HG02970 (cell line): Measurements from ENCODE around the gene GPR137B.

Experiments used
- ATAC-seq: cut with Tn5 transposase; IDR thresholded peaks from one replicate; pipeline ENCODE4 v1.9.1; 2021; ENCODE audit warnings: mild to moderate bottlenecking, moderate library complexity, moderate number of reproducible peaks; ENCODE audit not compliant: unreplicated experiment, low FRiP score

GPR137B gene

DNA sequence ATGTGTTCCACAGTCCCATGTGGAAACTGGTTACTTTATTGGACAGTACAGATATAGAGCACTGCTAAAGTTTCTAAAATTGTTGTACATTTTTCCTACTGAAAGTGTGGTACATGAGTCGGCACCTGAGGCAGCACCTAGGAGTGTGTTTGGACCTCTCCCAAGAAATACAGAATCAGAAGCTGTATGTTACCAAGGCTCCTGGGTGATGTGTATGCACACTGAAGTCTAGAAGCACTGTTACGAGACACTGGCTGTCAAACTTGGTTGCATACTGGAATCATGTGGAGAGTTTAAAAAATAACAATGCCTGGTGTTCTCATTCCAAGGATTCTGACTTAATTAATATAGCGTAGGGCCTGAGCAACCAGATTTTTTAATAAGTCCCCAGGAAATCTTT lies 92.8 kb downstream of the GPR137B start:
- ATAC-seq: no peak

DNA sequence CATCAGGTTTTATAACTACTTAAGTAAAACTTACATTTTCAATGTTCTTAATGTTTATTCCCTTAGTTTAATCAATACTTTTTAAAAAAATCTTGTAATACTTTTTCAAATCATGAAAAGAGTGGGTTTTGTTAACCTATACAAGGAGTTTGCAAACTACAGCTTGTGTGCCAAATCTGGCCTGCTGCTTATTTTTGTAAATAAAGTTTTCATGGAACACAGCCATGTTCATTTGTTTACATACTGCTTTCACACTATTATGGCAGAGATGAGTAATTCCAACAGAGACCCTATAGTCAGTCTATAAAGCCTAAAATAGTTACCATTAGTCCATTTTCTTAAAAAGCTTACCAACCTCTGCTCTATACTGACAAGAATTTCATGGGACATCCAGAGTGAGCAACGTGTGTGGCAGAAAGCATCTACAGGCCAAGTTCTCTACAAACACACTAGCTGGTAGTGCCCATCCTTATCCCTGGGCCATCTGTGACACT lies 96.8 kb downstream of the GPR137B start:
- ATAC-seq: no peak

DNA sequence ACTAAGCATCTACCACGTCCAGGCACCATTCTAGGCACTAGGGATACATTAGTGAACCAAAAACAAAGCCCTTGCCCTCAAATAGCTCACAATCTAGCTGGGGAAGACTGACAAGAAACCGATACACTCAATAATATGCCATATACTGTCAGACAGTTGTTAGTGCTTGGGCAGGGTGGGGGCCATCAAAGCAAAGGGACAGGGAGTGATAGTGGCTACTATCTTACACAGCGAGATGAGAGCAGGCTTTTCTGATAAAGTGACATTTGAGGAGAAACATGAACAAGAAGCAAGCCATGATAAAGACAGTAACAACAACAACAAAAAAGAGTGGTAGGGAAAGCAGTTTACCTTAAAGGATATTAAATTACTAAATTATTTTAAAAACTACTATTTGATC lies 98.3 kb downstream of the GPR137B start:
- ATAC-seq: no peak

DNA sequence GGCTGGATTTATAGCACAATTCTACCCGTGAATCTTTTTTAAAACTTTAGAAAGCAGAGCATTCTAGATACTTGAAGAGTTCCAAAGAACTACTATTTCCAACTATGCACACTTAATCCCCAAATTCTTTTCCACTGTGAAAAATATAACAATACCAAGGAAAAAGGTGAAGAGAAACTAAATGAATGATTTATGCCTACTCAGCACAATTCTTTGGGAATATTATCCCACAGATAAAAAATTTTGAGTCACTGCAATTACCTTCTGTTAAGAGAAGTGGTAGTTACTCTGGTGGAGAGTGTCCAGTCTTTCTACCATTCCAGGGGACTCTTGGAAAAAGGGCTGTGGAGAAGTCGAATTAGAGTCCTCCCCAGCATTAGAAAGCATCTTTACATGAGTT lies 100.2 kb downstream of the GPR137B start:
- ATAC-seq: no peak

DNA sequence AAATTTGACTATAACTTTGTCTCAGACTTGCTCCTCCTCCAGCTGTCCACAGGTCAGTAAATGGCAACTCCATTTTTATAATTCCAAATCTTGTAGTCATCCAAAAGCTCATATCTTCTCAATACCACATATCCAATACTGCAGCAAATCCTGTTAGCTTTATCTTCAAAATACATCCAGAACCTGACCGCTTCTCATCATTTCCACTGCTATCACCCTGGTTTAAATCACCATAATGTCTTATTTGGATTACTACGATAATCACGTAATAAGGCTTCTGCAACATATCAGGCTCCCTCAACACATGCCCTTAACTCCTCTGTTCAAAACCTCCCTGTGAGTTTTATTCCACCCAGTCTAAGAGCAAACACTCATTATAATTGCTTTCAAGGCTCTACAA lies 104.9 kb downstream of the GPR137B start:
- no peak for ATAC-seq

DNA sequence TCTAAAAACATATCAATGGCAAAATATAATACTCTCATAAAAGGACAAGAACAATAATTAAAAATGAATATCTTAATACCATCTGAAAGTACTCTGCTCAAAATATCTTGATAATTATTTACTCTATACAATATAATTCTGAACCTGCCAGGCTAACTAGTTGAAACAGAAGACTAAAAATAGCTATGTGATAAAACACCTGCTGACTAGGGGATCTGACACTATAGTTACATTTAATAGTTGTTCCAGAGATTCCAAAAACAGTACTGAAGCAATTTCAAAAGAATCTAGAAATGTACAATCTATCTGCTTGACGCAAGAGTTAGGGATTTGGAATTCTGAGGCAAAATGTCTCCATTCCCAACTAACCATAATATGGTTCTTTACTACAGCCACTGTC lies 109.2 kb downstream of the GPR137B start:
- ATAC-seq: no peak

DNA sequence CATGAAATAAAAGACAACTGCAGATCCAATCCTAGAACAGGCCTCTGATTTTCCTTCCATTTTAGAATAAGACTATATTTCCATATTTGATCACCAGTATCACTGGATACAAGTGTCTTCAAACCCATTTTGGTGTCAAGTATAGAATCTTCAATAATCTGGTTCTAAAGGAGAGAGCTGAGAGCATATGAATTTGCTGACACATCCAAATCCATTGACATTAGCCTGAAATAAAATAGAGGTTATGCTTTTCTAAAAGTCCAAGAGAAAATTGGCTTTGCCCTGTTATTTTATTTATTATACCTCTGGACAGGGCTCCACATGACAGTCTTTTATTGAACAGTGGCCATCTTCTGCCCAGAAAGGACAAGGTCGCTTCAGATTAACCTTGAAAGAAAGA lies 110.8 kb downstream of the GPR137B start:
- no peak for ATAC-seq

DNA sequence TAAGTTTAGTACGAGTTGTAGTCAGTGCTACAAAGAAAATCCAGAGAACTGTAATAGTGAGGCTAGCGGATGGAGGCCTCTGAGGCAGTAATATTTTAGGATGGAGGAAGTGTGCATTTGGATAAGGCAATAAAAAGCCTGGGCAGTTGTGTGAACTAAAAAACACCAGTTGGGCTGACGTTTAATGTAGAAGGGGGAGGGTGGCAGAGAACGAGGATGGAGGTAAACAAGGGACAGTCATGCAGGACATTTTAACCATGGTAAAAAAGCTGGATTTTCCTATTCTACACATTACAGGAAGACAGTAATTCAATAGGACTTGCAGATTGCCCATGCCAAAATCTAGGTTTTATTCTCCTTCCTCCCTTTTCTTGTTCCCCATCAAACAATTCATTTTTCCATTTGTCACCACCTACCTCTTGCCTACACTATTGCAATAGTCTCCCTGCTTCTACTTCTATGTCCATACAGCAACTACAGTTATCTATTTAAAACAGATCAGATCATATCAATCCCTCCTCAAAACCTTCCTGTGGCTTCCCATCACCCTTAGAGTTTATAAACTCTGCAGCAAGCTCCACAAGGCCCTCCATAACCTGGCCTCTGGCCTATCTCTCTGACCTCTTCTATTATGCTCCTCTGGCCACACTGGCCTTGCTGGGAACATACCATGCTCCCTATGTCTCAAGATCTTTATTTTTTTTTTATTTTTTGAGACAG lies 111.7 kb downstream of the GPR137B start:
- no peak for ATAC-seq

DNA sequence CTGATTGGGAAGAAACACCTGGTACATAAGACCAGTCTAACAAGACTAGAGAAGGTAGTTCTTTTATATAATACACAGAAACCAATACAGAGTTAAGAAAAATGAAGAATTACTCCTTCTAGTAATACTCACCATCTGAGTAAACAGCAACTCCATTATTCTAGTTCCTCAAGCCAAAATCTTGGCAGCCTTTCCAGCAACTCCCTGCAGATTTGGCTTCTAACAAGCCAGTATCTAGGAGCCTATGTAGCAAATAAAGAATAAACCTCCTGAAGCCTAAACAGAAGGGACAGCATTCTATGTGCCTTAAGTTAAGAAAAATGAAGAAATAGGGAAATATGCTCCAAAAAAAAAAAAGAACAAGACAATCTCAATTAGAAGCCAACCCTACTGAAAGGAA lies 114.9 kb downstream of the GPR137B start:
- ATAC-seq: no peak

DNA sequence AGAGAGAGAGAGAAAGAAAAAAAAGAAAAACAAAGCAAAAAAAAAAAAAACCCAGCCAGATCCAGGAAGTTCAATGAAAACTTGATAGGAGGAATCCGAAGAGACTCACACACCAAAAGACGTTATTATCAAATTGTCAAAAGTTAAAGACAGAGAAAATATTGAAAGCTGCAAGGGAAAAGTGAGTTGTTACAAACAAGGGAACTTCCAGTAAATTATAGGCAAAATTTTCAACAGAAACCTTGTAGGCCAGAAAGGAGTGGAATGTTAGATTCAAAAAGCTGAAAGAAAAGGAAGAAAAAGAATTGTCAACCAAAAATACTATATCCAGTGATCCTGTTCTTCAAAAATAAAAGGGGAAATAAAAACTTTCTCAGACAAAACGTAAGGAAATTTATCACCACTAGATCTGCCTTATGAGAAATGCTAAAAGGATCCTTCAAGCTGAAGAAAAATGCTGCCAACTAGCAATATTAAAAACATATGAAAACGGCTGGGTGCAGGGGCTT lies 115.8 kb downstream of the GPR137B start:
- no peak for ATAC-seq
